Effector CD8-positive, alpha-beta T cell (primary cell): ENCODE data around the gene DCUN1D1.

ENCODE experiments used
- DNase-seq: peaks from one replicate; lab custom pipeline; 2025; lab: John Stamatoyannopoulos, UW

Gene DCUN1D1

DNA sequence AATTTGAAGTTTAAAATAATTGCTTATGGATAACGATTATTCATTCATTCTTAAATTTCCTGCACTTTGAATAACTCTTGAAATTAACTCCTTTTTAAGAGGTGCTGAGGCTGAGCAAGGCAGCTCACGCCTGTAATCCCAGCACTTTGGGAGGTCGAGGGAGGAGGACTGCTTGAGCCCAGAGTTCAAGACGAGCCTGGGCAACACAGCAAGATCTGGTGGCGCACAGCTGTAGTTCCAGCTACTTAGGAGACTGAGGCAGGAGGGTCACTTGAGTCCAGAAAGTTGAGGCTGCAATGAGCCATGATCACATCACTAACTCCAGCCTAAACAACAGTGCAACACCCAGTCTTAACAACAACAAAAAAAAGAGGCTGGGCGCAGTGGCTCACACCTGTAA lies 8.0 kb downstream of the DCUN1D1 start:
- DNase-seq = no peak

GRCh38 chr3:182971637-182972036 lies 8.7 kb downstream of the DCUN1D1 start:
- DNase-seq = no peak

DNA sequence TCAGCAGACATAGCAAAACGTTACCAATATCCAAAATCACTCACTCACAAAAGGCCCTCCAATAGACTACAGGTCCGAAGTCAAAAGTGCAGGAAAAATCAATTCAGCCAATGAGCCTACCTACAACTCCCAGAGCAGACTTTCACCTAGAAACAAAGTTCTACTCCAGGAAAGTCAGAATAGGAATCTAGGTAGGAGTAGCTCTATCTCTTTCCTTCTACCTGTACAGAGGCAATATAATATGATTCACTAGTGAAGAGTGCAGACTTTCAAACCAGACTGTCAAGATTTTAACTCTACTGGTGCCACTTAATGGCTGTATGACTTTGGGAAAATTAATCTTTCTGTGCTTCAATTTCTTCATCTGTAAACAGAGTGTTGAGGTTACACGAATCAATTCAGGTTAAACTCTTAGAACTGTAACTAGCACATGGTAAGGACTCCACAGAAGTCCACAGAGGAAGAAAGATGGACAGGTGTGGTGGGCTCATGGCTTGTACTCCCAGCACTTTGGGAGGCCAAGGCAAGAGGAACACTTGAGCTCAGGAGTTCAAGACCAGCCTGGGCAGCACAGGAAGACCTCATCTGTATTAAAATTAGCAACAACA lies 9.4 kb downstream of the DCUN1D1 start:
- no peak for DNase-seq

GRCh38 chr3:182969853-182970252 lies 10.5 kb downstream of the DCUN1D1 start:
- DNase-seq = no peak

- DNase-seq = no peak
These were observed 11.1 kb downstream of the DCUN1D1 start for GRCh38 chr3:182969277-182969676.

DNA sequence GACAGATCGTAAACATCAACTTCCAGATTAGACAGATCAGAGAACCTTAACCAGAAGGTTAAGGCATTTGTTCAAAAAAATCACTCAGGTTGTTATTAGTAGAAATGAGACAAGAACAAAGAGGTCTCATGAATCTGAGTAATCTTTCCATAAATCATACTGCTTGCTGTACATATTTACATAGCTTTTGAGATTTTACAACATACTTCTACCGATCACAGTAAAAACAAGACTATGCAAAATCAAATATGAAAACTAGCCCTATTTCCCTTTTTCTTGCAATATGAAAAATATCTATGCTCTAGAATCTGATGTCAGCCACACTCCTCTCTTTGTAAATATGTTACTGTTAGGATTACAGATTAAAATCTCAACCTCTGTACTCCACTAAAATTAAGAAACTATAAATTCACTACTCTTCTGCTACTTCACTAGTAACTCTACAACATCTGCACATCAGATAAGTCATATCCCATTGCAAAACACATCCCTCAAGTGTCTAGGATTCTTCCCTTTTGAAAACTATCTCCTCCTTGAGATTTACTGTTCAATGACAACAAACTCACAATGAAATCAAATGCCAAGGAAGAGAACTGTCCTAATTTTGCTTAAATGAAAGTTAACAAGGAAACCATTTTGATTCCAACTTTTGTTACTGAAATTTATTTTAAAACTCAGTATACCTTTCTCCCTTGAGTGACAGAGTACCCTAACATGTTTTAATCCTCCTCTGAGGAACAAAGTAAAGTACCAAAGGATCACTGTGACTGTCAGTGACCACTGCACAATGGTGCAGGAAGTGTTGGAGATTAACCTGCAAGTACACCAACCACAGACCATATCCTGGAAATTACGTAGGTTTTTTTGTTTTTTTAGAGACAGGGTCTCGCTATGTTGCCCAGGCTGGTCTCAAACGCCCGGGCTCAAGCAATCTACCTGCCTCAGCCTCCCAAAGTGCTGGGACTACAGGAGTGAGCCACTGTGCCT lies 12.8 kb downstream of the DCUN1D1 start:
- DNase-seq = no peak

DNA sequence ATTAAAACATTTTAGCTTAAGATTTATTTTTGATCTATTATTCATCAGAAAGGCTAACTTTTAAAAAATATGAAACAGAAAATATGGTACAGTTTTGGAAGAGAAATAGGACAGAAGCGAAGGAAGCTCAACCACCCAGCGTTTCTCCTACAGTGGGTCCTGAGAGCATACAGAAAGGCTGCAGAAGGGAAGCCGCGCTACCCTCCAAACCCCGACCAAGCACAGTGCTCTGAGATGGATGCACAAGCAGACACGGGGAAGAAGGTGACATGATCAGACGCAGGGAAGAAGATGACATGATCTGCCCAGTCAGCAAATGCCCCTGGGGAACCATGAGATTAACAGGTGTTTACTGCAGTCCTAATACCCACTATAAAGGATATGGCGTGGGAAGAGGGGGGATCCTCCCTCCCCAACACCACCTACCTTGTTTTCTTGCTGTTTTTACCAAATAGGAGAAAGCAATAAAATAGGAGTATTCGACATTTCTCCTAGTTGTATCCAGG lies 14.4 kb downstream of the DCUN1D1 start:
- DNase-seq = no peak

DNA sequence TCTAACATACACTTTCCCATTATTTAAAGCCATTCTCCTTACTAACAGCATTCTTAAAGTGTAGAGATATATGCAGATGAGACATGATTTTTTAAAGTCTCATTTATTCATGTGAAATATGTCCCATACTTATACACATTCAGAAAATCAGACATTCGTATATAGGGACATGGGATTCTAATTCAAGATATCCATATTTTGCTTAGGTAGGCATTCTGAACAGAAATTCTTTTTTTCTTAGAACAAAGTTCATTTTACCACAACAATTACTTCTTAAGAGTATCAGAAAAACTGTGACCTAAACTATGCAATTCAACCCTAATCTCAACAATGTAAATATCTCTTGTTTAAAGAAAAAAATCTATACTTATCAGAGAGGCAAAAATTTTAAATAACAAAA lies 16.2 kb downstream of the DCUN1D1 start:
- no peak for DNase-seq

DNA sequence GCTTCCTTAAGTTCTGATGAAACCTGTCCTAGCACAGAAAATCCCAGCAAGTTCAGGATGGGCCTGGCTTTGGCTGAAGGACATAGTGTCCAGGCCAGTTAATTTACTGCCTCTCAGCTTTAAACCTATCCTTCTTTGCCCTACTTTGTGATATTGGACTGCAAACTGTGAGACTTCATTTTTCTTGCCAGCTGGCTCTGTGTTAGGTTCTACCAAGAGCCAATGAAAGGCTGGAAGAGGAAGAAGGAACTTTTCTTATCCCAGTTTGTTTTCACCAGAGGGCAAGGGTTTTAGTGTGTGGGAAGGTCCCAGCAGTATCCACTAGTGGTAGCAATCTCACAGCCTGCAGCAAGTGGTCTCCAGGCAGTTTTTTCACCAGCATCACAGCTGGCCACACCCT lies 18.2 kb downstream of the DCUN1D1 start:
- DNase-seq = no peak

DNA sequence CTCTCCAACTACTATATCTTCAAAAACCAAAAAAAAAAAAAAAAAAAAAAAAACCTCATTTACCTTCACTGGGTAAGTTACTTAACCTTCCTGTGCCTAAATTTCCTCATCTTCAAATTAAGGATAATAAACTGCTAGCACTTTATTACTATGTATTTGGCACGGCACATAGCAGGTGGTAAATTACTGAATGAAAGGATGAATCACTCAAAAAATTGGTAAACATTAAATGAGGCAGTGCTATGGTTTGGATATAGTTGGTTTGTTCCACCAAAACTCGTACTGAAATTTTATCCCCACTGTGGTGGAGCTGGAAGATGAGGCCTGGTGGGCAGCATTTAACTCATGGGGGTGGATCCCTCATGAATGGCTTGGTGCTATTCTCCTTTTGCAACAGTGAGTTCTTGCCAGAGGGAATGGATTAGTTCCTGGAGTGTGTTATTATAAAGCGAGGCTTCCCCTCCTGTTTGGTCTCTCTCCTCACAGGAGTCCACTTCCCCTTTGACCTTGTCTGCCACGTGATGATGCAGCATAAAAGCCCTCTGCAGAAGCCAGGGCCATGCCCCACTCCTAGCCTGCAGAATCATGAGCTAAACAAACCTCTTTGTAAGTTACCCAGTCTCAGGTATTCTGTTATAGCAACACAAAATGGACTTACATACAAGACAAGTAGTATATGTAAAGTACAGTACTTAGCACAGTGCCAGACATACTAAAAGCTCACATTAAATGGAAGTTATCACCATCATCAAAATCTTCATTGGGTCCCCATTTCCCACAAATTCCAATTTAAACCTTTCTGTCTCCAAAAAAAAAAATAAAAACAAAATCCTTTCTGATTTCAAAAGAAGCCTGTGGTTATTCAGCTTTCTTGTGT lies 20.6 kb downstream of the DCUN1D1 start:
- DNase-seq = no peak

- DNase-seq = no peak
These were observed 22.6 kb downstream of the DCUN1D1 start for GRCh38 chr3:182957676-182958266.

DNA sequence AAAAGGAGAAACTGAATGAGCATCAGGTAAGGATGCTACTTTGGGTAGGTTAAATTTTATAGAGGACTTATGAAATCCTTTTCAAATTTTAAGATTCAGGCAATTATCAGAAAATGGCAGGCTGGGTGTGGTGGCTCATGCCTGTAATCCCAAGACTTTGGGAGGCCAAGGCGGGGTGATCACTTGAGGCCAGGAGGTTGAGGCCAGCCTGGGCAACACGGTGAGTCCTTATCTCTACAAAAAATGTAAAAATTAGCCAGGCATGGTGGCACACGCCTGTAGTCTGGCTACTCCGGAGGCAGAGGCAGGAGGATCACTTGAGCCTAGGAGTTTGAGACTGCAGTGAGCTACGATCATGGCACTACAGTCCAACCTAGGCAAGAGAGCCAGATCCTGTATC lies 23.1 kb downstream of the DCUN1D1 start:
- no peak for DNase-seq

DNA sequence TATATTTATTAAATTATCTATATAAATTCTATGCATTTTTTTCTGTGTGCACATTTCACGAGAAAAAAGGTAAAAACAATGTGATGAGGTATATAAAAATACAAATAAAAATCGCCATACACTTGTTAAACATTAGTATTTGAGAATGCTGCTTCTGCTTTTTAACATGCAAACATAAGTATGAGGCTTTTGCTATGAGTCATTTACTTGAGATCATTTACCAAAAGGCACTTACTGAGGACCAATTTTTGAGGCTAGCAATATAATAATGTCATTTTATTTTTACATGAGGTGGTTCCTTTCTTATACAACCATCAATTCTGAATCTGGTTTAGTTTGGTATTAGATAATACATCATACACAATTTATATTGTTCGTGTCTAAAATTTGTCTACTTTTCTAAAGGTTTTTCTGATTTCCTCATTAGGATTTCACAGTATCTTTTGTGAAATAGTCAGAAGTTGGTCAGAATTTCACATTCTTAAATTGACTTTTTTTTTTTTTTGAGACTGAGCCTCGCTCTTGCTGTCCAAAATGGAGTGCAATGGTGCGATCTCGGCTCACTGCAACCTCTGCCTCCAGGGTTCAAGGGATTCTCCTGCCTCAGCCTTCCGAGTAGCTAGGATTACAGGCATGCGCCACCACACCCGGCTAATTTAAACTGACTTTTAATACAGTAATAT lies 25.6 kb downstream of the DCUN1D1 start:
- no peak for DNase-seq

DNA sequence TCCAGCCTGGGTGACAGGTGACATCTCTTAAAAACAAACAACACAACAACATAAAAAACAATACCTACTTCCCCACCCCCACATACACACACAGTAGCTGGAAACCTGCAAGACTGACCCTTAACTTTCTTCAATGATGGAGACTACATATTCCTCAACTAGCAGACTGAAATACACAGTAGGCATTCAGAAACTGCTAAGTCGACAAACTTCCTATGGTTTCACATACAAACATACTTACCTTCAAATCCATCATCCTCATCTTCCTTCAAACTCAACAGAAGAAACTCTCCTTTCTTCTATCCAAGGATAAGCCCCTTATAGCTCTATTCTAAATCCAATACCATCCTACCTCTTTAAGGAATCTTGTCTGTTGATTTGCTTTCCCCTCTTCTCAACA lies 30.6 kb downstream of the DCUN1D1 start:
- no peak for DNase-seq

DNA sequence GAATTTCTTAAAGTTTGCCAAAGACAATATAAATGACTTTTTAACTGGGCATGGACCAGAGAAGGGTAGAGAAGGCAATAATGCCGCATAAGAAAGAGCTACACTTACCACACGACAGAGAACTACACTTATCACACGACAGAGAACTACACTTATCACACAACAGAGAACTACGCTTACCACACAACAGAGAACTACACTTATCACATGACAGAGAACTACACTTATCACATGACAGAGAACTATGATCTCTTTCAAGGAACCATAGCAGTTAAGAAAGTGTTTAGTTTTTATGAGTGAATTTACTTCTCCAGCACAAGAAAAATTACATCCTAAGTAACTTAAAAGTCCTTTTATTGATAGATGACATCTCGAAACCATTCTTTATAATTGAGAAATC lies 32.0 kb downstream of the DCUN1D1 start:
- DNase-seq = no peak

- no peak for DNase-seq
These were observed 32.5 kb downstream of the DCUN1D1 start for GRCh38 chr3:182947888-182948287.

DNA sequence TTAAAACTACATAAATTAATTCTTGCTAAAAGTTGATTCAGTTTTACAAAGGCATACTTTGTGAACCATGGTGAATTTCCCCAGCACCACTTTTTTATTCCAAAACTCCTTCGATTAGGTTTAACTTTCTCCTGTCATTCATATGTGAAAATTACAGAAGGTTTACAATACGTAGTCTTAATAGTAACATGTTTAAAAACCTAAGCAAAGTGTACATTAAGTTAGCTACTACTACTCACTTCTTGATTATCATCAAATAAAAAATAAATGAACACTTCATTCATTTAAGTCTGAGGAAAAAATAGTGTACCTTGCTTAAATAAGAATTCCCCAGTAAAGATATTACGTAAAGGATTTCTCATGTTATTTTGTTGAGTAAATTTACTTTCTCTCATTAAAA lies 38.6 kb downstream of the DCUN1D1 start:
- DNase-seq = no peak

DNA sequence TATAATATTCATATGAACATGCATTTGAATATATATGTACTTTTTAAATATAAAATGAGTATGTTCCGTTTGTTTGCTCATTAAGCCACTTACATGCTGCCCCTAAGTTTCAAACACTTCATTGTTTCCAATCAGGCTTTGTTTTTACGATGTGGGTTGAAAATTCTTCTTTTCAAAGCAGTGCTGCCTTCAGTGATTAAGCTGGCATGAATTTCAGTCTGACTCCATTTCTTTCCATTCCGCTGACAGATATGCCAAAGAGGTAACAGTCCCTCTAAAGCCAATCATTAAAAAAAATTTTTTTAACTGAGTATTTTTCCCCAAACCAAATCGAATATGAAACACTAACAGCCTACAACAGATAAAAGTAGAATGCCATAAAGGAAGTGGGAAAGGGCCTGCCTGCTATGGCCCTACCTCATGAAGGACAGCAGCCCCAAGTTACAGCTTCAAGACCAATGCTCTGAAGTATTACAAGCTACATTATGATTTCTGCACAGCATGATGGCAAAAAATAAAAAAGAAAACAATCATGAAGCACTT lies 40.0 kb downstream of the DCUN1D1 start:
- DNase-seq = no peak

- DNase-seq = no peak
These were observed 42.9 kb downstream of the DCUN1D1 start for GRCh38 chr3:182937293-182938051.

GRCh38 chr3:182936918-182937285 lies 43.4 kb downstream of the DCUN1D1 start:
- no peak for DNase-seq
